ENCODE data around the gene LRP6.

Gene LRP6

GRCh38 chr12:12217018-12217359, 49.9 kb downstream of the LRP6 start:
- FAIRE-seq (no peak), DNase-seq (ENCODE audit: insufficient read length, low spot score) (no peak)

GRCh38 chr12:12216349-12217017, 50.4 kb downstream of the LRP6 start:
- DNase-seq (ENCODE audit: insufficient read length, low spot score) (no peak), FAIRE-seq (peak; percentile 23)

GRCh38 chr12:12214635-12215131, 52.2 kb downstream of the LRP6 start:
- FAIRE-seq (peak; percentile 44), DNase-seq (ENCODE audit: insufficient read length, low spot score) (no peak)

- FAIRE-seq, result no peak
- DNase-seq (ENCODE audit: insufficient read length, low spot score), result no peak
Measured at GRCh38 chr12:12214201-12214600, 52.6 kb downstream of the LRP6 start.

- no peak for FAIRE-seq
- DNase-seq (ENCODE audit: insufficient read length, low spot score), result no peak
Measured at GRCh38 chr12:12212769-12213168, 54.1 kb downstream of the LRP6 start.

- FAIRE-seq (no peak), DNase-seq (ENCODE audit: insufficient read length, low spot score) (no peak)
Measured at GRCh38 chr12:12210983-12211382, 55.9 kb downstream of the LRP6 start.

- DNase-seq (ENCODE audit: insufficient read length, low spot score) (no peak), FAIRE-seq (no peak)
Measured at GRCh38 chr12:12210416-12210815, 56.4 kb downstream of the LRP6 start.

- DNase-seq (ENCODE audit: insufficient read length, low spot score), result no peak
- FAIRE-seq, result no peak
Measured at GRCh38 chr12:12209675-12210074, 57.2 kb downstream of the LRP6 start.

GRCh38 chr12:12209043-12209442, 57.8 kb downstream of the LRP6 start:
- no peak for FAIRE-seq
- DNase-seq (ENCODE audit: insufficient read length, low spot score), result no peak

- no peak for DNase-seq (ENCODE audit: insufficient read length, low spot score)
- no peak for FAIRE-seq
Measured at GRCh38 chr12:12207746-12208145, 59.1 kb downstream of the LRP6 start.

- FAIRE-seq (no peak), DNase-seq (ENCODE audit: insufficient read length, low spot score) (no peak)
Measured at GRCh38 chr12:12206776-12207388, 60.0 kb downstream of the LRP6 start.

- FAIRE-seq (no peak), DNase-seq (ENCODE audit: insufficient read length, low spot score) (no peak)
Measured at GRCh38 chr12:12202747-12203146, 64.1 kb downstream of the LRP6 start.

- FAIRE-seq, result no peak
Measured at GRCh38 chr12:12202105-12202504, 64.7 kb downstream of the LRP6 start.

GRCh38 chr12:12201274-12201758, 65.5 kb downstream of the LRP6 start:
- no peak for DNase-seq (ENCODE audit: insufficient read length, low spot score)
- FAIRE-seq, result no peak

More at GRCh38 chr12:12202105-12202504, 64.7 kb downstream of the LRP6 start:
- no peak for DNase-seq (ENCODE audit: insufficient read length, low spot score)

- FAIRE-seq, result no peak
- no peak for DNase-seq (ENCODE audit: insufficient read length, low spot score)
Measured at GRCh38 chr12:12200363-12200762, 66.5 kb downstream of the LRP6 start.

GRCh38 chr12:12198124-12198523, 68.7 kb downstream of the LRP6 start:
- FAIRE-seq, result no peak
- DNase-seq (ENCODE audit: insufficient read length, low spot score), result no peak

GRCh38 chr12:12197128-12197527, 69.7 kb downstream of the LRP6 start:
- DNase-seq (ENCODE audit: insufficient read length, low spot score) (no peak), FAIRE-seq (no peak)

GRCh38 chr12:12195516-12195915, 71.3 kb downstream of the LRP6 start:
- FAIRE-seq (no peak), DNase-seq (ENCODE audit: insufficient read length, low spot score) (no peak)

GRCh38 chr12:12195081-12195480, 71.8 kb downstream of the LRP6 start:
- FAIRE-seq, result no peak

GRCh38 chr12:12194206-12194605, 72.6 kb downstream of the LRP6 start:
- DNase-seq (ENCODE audit: insufficient read length, low spot score) (no peak), FAIRE-seq (no peak)

More at GRCh38 chr12:12195081-12195480, 71.8 kb downstream of the LRP6 start:
- no peak for DNase-seq (ENCODE audit: insufficient read length, low spot score)

- DNase-seq (ENCODE audit: insufficient read length, low spot score) (no peak), FAIRE-seq (no peak)
Measured at GRCh38 chr12:12191008-12191407, 75.8 kb downstream of the LRP6 start.

GRCh38 chr12:12190087-12190809, 76.6 kb downstream of the LRP6 start:
- FAIRE-seq (no peak), DNase-seq (ENCODE audit: insufficient read length, low spot score) (no peak)
